Smooth muscle cell (in vitro differentiated cells): ENCODE results near the gene PPP1R14D. TPM values are rescaled to one million over a fixed set of nuclear protein-coding genes. Genes with fewer than 3 reads are reported as not detected.

Source experiments
- DNase-seq: peaks from one replicate; lab custom pipeline; 2025; ENCODE audit not compliant: unreplicated experiment; lab: John Stamatoyannopoulos, UW
- H2AFZ ChIP-seq: fragments of 200-600 bp; sonication (generic); 2 replicates; pipeline ENCODE4 v1.6.0; 2016; ENCODE audit warnings: antibody characterized with exemption, low read depth, mild to moderate bottlenecking
- H3F3A ChIP-seq: fragments of 200-600 bp; sonication (generic); 2 replicates; pipeline ENCODE4 v1.6.0; 2017; ENCODE audit warnings: antibody characterized with exemption, low read depth
- H3K27ac ChIP-seq: fragments of 200-600 bp; sonication (generic); 2 replicates; pipeline ENCODE4 v1.5.1; 2016; ENCODE audit warnings: low read depth, mild to moderate bottlenecking
- H3K27me3 ChIP-seq: fragments of 200-600 bp; sonication (generic); 2 replicates; pipeline ENCODE4 v1.6.1; 2016; ENCODE audit warnings: low read depth, mild to moderate bottlenecking
- H3K36me3 ChIP-seq: fragments of 200-600 bp; sonication (generic); 2 replicates; pipeline ENCODE4 v1.5.1; 2016; ENCODE audit warnings: low read depth
- H3K4me1 ChIP-seq: fragments of 200-600 bp; sonication (generic); 2 replicates; pipeline ENCODE4 v1.5.1; 2016; ENCODE audit warnings: low read depth
- H3K4me2 ChIP-seq: fragments of 200-600 bp; sonication (generic); 2 replicates; pipeline ENCODE4 v1.6.0; 2016; ENCODE audit warnings: mild to moderate bottlenecking
- H3K4me3 ChIP-seq: fragments of 200-600 bp; sonication (generic); 2 replicates; pipeline ENCODE4 v1.5.1; 2016; ENCODE audit warnings: mild to moderate bottlenecking
- H3K79me2 ChIP-seq: fragments of 200-600 bp; sonication (generic); 2 replicates; pipeline ENCODE4 v1.6.0; 2016; ENCODE audit warnings: low read depth, mild to moderate bottlenecking
- H3K9ac ChIP-seq: fragments of 200-600 bp; sonication (generic); 2 replicates; pipeline ENCODE4 v1.6.0; 2016; ENCODE audit warnings: low read depth
- H3K9me3 ChIP-seq: fragments of 200-600 bp; sonication (generic); replicated peaks from 2 replicates; pipeline ENCODE4 v1.5.1; 2016; ENCODE audit warnings: low read depth
- H4K20me1 ChIP-seq: fragments of 200-600 bp; sonication (generic); 2 replicates; pipeline ENCODE4 v1.6.0; 2016; ENCODE audit warnings: low read depth
- CTCF ChIP-seq: fragments of 200-600 bp; sonication (generic); IDR thresholded peaks from 2 replicates; pipeline ENCODE4 v1.5.1; 2017; ENCODE audit warnings: borderline replicate concordance, mild to moderate bottlenecking, antibody characterized with exemption; ENCODE audit not compliant: insufficient read depth, poor library complexity, severe bottlenecking
- WGBS: methylation state at CpG from one replicate; pipeline ENCODE4 v1.1.7; 2016; ENCODE audit warnings: low lambda C conversion rate; 5-methylcytosine and 5-hydroxymethylcytosine counted together
- polyA plus RNA-seq: library from polyadenylated mRNA; unstranded; fragments of >200 nt; fragmentation: Nextera tagmentation; extraction: Ambion mirVana; gene quantifications from 2 replicates; pipeline ENCODE4 v1.2.1, GENCODE V29; 2016
- total RNA-seq: library from RNA; depleted of rRNA; stranded (reverse); fragments of >200 nt; gene quantifications from 2 replicates; pipeline ENCODE4 v1.2.3, GENCODE V29; 2014

The PPP1R14D gene
- total and polyA plus RNA-seq, 2 experiments from 2014 or later, result not detected

GRCh38 chr15:40830884-40831283 is 2.4 kb upstream of the PPP1R14D start:
- Histone ChIP-seq H3K9ac (no peak overlapping the region), H3K27ac (no peak overlapping the region), H3K36me3 (no peaks in the 10 kb centered on the region), H3K4me3 (no peak overlapping the region), H3K79me2 (no peaks in the 10 kb centered on the region), H2AFZ (no peak overlapping the region), H4K20me1 (no peaks in the 10 kb centered on the region), H3K9me3 (no peaks in the 10 kb centered on the region), H3K4me1 (no peaks in the 10 kb centered on the region), H3K4me2 (no peak overlapping the region), H3F3A (no peaks in the 10 kb centered on the region), H3K27me3 (no peaks in the 10 kb centered on the region)
- no peak for TF ChIP-seq CTCF
- WGBS, result 57% methylated on average over 2 of the region's 2 CpGs
- no peak for DNase-seq

GRCh38 chr15:40829115-40829514 is 607 bp upstream of the PPP1R14D start:
- Histone ChIP-seq H3K27me3 (no peaks in the 10 kb centered on the region), H3F3A (no peaks in the 10 kb centered on the region), H3K4me1 (no peaks in the 10 kb centered on the region), H4K20me1 (no peaks in the 10 kb centered on the region), H3K9ac (no peak overlapping the region), H2AFZ (no peak overlapping the region), H3K36me3 (no peaks in the 10 kb centered on the region), H3K27ac (no peak overlapping the region), H3K79me2 (no peaks in the 10 kb centered on the region), H3K4me3 (no peak overlapping the region), H3K4me2 (no peak overlapping the region), H3K9me3 (no peaks in the 10 kb centered on the region)
- 87% methylated on average over 7 of the region's 7 CpGs for WGBS
- TF ChIP-seq CTCF, result no peak
- DNase-seq, result no peak

GRCh38 chr15:40826423-40827075 is 2.0 kb downstream of the PPP1R14D start:
- no peak for TF ChIP-seq CTCF
- 87% methylated on average over 4 of the region's 4 CpGs for WGBS
- Histone ChIP-seq H3K27me3 (no peaks in the 10 kb centered on the region), H3K79me2 (no peaks in the 10 kb centered on the region), H4K20me1 (no peaks in the 10 kb centered on the region), H3K4me1 (no peaks in the 10 kb centered on the region), H3K9me3 (no peaks in the 10 kb centered on the region), H3K9ac (no peak overlapping the region), H3K36me3 (no peaks in the 10 kb centered on the region), H3K27ac (peak overlapping the region; percentile 50), H2AFZ (no peak overlapping the region), H3K4me3 (no peak overlapping the region), H3K4me2 (no peak overlapping the region), H3F3A (no peaks in the 10 kb centered on the region)
- no peak for DNase-seq

- H3K27ac ChIP-seq, result peak overlapping the region; percentile 50
- H3K9ac ChIP-seq, result no peak overlapping the region
- no peaks in the 10 kb centered on the region for H3K79me2 ChIP-seq
- no peaks in the 10 kb centered on the region for H4K20me1 ChIP-seq
- H3K4me1 ChIP-seq, result no peaks in the 10 kb centered on the region
- no peaks in the 10 kb centered on the region for H3K27me3 ChIP-seq
- no peak overlapping the region for H3K4me2 ChIP-seq
- H2AFZ ChIP-seq, result no peak overlapping the region
- H3K4me3 ChIP-seq, result no peak overlapping the region
- no peaks in the 10 kb centered on the region for H3F3A ChIP-seq
- no peaks in the 10 kb centered on the region for H3K9me3 ChIP-seq
- no peak for DNase-seq
- H3K36me3 ChIP-seq, result no peaks in the 10 kb centered on the region
- TF ChIP-seq CTCF, result no peak
- 64% methylated on average over 5 of the region's 5 CpGs for whole genome bisulfite sequencing
Measured at GRCh38 chr15:40825661-40826422, 2.7 kb downstream of the PPP1R14D start.
